Measurements from ENCODE around the gene POFUT1.
A peak's percentile ranks its signal among the peaks of the same experiment; 100 is the strongest.

Gene POFUT1

GRCh38 chr20:32282461-32282860 lies 74.8 kb downstream of the POFUT1 start:
- DNase-seq: peak; percentile 22

- DNase-seq: no peak
Measured at GRCh38 chr20:32285082-32285620, 77.5 kb downstream of the POFUT1 start.

- no peak for DNase-seq
Measured at GRCh38 chr20:32285621-32286371, 78.1 kb downstream of the POFUT1 start.

GRCh38 chr20:32287231-32287638 lies 79.6 kb downstream of the POFUT1 start:
- no peak for DNase-seq
